Smooth muscle cell (in vitro differentiated cells): ENCODE data around the gene DARS1. TPM values are rescaled to one million over a fixed set of nuclear protein-coding genes. Genes with fewer than 3 reads are reported as not detected.

Source experiments
- DNase-seq: peaks from one replicate; lab custom pipeline; 2025; ENCODE audit not compliant: unreplicated experiment; lab: John Stamatoyannopoulos, UW
- H2AFZ ChIP-seq: fragments of 200-600 bp; sonication (generic); 2 replicates; pipeline ENCODE4 v1.6.0; 2016; ENCODE audit warnings: antibody characterized with exemption, low read depth, mild to moderate bottlenecking
- H3F3A ChIP-seq: fragments of 200-600 bp; sonication (generic); 2 replicates; pipeline ENCODE4 v1.6.0; 2017; ENCODE audit warnings: antibody characterized with exemption, low read depth
- H3K27ac ChIP-seq: fragments of 200-600 bp; sonication (generic); 2 replicates; pipeline ENCODE4 v1.5.1; 2016; ENCODE audit warnings: low read depth, mild to moderate bottlenecking
- H3K27me3 ChIP-seq: fragments of 200-600 bp; sonication (generic); 2 replicates; pipeline ENCODE4 v1.6.1; 2016; ENCODE audit warnings: low read depth, mild to moderate bottlenecking
- H3K36me3 ChIP-seq: fragments of 200-600 bp; sonication (generic); 2 replicates; pipeline ENCODE4 v1.5.1; 2016; ENCODE audit warnings: low read depth
- H3K4me1 ChIP-seq: fragments of 200-600 bp; sonication (generic); 2 replicates; pipeline ENCODE4 v1.5.1; 2016; ENCODE audit warnings: low read depth
- H3K4me2 ChIP-seq: fragments of 200-600 bp; sonication (generic); 2 replicates; pipeline ENCODE4 v1.6.0; 2016; ENCODE audit warnings: mild to moderate bottlenecking
- H3K4me3 ChIP-seq: fragments of 200-600 bp; sonication (generic); 2 replicates; pipeline ENCODE4 v1.5.1; 2016; ENCODE audit warnings: mild to moderate bottlenecking
- H3K79me2 ChIP-seq: fragments of 200-600 bp; sonication (generic); 2 replicates; pipeline ENCODE4 v1.6.0; 2016; ENCODE audit warnings: low read depth, mild to moderate bottlenecking
- H3K9ac ChIP-seq: fragments of 200-600 bp; sonication (generic); 2 replicates; pipeline ENCODE4 v1.6.0; 2016; ENCODE audit warnings: low read depth
- H3K9me3 ChIP-seq: fragments of 200-600 bp; sonication (generic); replicated peaks from 2 replicates; pipeline ENCODE4 v1.5.1; 2016; ENCODE audit warnings: low read depth
- H4K20me1 ChIP-seq: fragments of 200-600 bp; sonication (generic); 2 replicates; pipeline ENCODE4 v1.6.0; 2016; ENCODE audit warnings: low read depth
- WGBS: methylation state at CpG from one replicate; pipeline ENCODE4 v1.1.7; 2016; ENCODE audit warnings: low lambda C conversion rate; 5-methylcytosine and 5-hydroxymethylcytosine counted together
- polyA plus RNA-seq: library from polyadenylated mRNA; unstranded; fragments of >200 nt; fragmentation: Nextera tagmentation; extraction: Ambion mirVana; gene quantifications from 2 replicates; pipeline ENCODE4 v1.2.1, GENCODE V29; 2016
- total RNA-seq: library from RNA; depleted of rRNA; stranded (reverse); fragments of >200 nt; gene quantifications from 2 replicates; pipeline ENCODE4 v1.2.3, GENCODE V29; 2014
- TF ChIP-seq, protein P1 (sequence below): fragments of 200-600 bp; sonication (generic); IDR thresholded peaks from 2 replicates; pipeline ENCODE4 v1.5.1; 2017; ENCODE audit warnings: borderline replicate concordance, mild to moderate bottlenecking, antibody characterized with exemption; ENCODE audit not compliant: insufficient read depth, poor library complexity, severe bottlenecking

DARS1 gene
- total and polyA plus RNA-seq, 2 experiments from 2014 or later = 110 to 121 TPM

DNA sequence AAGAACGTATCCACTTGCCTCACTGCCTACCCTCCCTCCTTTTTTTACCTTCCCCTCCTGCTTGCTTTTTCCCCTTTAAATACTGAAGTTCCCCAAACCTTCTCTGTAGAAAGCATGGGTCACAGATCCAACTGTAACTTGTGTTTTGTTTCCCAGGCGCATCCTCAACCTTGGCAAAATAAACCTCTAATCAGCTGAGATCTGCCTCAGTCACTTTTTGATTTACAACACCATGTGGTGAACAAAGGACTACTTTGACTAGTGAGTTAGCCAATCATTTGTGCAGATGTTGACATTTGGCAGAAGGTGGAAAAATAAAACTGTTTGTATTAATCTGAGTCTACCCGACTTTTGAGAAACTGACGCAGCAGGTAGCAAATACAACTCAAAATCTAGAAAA lies 85.9 kb downstream of the DARS1 start:
- Histone ChIP-seq H4K20me1 (no peaks in the 10 kb centered on the region), H3K27ac (no peak overlapping the region), H2AFZ (no peak overlapping the region), H3K79me2 (no peaks in the 10 kb centered on the region), H3K36me3 (no peaks in the 10 kb centered on the region), H3K4me3 (no peak overlapping the region), H3K4me1 (no peaks in the 10 kb centered on the region), H3K9me3 (no peaks in the 10 kb centered on the region), H3F3A (no peaks in the 10 kb centered on the region), H3K4me2 (no peak overlapping the region), H3K9ac (no peak overlapping the region), H3K27me3 (no peaks in the 10 kb centered on the region)
- WGBS = 91% methylated on average over 4 of the region's 4 CpGs
- DNase-seq = no peak
- TF ChIP-seq, protein P1, sequence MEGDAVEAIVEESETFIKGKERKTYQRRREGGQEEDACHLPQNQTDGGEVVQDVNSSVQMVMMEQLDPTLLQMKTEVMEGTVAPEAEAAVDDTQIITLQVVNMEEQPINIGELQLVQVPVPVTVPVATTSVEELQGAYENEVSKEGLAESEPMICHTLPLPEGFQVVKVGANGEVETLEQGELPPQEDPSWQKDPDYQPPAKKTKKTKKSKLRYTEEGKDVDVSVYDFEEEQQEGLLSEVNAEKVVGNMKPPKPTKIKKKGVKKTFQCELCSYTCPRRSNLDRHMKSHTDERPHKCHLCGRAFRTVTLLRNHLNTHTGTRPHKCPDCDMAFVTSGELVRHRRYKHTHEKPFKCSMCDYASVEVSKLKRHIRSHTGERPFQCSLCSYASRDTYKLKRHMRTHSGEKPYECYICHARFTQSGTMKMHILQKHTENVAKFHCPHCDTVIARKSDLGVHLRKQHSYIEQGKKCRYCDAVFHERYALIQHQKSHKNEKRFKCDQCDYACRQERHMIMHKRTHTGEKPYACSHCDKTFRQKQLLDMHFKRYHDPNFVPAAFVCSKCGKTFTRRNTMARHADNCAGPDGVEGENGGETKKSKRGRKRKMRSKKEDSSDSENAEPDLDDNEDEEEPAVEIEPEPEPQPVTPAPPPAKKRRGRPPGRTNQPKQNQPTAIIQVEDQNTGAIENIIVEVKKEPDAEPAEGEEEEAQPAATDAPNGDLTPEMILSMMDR = no peak

DNA sequence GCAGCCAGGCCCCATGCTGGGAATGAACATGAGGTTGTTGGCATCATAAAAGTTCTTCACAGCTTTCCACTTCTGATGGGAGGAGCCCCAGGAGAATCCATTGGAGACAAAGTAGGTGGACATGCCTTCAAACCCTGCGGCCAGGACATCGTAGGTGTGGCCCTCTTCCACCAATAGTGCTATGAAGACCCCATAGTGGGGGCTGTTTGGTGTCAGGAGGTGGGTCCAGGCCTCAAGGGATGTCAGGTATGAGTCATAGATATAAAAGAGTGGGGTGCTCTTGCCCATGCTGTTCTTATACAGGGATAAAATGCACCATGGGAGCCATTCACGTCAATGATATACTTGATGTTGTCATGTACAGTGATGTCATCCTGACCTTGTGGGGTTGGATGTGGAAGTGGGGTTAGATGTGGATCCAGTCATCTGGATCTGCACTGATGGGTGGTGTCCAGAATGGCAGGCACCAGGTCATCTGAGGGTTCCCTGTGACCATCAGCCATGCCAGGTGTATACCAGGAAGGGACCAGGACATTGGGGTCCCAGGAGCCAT lies 87.1 kb downstream of the DARS1 start:
- TF ChIP-seq, protein P1 = no peak
- Histone ChIP-seq H3K4me2 (no peak overlapping the region), H3K4me1 (no peaks in the 10 kb centered on the region), H3K9ac (no peak overlapping the region), H3K79me2 (no peaks in the 10 kb centered on the region), H3K4me3 (no peak overlapping the region), H3K36me3 (no peaks in the 10 kb centered on the region), H3K27ac (no peak overlapping the region), H3F3A (no peaks in the 10 kb centered on the region), H2AFZ (no peak overlapping the region), H4K20me1 (no peaks in the 10 kb centered on the region), H3K9me3 (no peaks in the 10 kb centered on the region), H3K27me3 (no peaks in the 10 kb centered on the region)
- DNase-seq = no peak
- 95% methylated on average over 3 of the region's 3 CpGs for WGBS

DNA sequence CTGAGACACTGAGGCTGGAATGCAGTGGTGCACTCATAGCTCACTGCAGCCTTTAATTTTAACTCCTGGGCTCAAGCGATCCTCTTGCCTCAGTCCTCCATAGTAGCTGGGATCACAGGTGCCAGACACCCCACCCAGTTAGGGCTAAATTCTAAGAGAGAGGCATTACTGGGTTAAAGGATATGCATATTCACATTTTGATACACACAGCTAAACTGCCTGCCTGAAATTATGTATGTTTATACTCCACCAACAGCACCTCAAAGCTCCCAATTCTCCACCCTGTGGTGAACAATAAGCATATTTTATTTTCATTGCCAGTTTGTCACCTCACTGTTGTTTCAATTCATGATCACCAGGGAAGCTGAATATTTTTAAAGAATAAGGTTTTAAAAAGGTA lies 90.5 kb downstream of the DARS1 start:
- Histone ChIP-seq H3K79me2 (no peaks in the 10 kb centered on the region), H3K27ac (no peak overlapping the region), H3K4me3 (no peak overlapping the region), H3K9me3 (no peaks in the 10 kb centered on the region), H3K9ac (no peak overlapping the region), H3F3A (no peaks in the 10 kb centered on the region), H3K4me2 (no peak overlapping the region), H3K36me3 (no peaks in the 10 kb centered on the region), H3K4me1 (no peaks in the 10 kb centered on the region), H4K20me1 (no peaks in the 10 kb centered on the region), H2AFZ (no peak overlapping the region), H3K27me3 (no peaks in the 10 kb centered on the region)
- WGBS = 87% methylated on average over 1 of the region's 1 CpG
- TF ChIP-seq, protein P1 = no peak
- DNase-seq = no peak

DNA sequence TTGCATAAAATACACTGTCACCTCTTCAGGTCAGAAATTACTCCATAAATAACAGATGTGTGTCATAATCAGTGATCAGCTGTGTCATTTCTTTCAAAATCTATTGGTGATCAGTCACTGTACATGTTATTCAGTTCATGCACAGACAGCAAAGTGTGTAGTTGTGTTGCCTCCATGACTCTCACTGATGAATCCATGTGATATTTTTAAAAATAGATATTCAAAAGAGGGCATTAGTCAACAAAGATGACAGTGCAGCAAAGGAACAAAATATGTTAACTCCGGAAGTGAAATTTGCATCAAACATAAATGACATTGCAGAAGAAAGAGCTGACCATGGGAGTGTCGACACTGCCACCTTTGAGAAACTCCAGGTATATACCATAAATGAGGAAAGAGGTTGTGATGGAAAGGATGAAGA lies 92.0 kb downstream of the DARS1 start:
- 89% methylated on average over 2 of the region's 2 CpGs for WGBS
- Histone ChIP-seq H3K27ac (no peak overlapping the region), H3K9ac (no peak overlapping the region), H3K4me2 (no peak overlapping the region), H4K20me1 (no peaks in the 10 kb centered on the region), H2AFZ (no peak overlapping the region), H3K4me1 (no peaks in the 10 kb centered on the region), H3K4me3 (no peak overlapping the region), H3K36me3 (no peaks in the 10 kb centered on the region), H3K9me3 (no peaks in the 10 kb centered on the region), H3K27me3 (no peaks in the 10 kb centered on the region), H3K79me2 (no peaks in the 10 kb centered on the region), H3F3A (no peaks in the 10 kb centered on the region)
- no peak for DNase-seq
- TF ChIP-seq, protein P1 = no peak
